Measurements from ENCODE around the gene SMARCAD1. TPM values are rescaled to one million over a fixed set of nuclear protein-coding genes. Genes with fewer than 3 reads are reported as not detected.

The SMARCAD1 gene
- total and polyA plus RNA-seq, 9 of the 15 experiments (the other 6 are each of a cell fraction or from before 2014, with no cell fraction given) = 11.2 to 52.2 (median 34.6) TPM

DNA sequence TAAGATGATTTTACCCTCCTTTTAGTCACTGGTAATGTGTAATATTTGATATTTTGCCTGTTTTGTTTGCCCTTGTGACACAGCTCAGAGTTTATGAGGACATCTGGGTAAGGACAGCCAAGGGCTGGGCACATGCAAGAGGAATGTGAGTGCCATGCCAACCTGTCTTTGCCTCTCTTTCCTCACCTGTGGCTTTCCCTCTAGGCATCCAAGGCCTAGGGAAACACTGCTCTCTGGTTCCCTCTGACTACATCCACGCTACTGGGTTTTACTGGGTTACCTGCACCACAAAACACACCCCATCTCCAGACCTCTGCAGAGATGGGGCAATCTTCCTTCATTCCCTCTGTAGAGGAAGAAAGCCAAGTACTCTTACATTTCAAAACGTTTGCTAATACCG, 127.3 kb downstream of the SMARCAD1 start:
- Histone ChIP-seq H2AFZ (ENCODE audit: low read depth, low read length) (0 out of 2 replicates have a peak overlapping the region, but pooled peaks have one; percentile 38), H3K4me1 (replicated peaks in 1 of 2; ENCODE audit: control insufficient read depth in 2 of 2, insufficient read depth in 2 of 2, low read length in 2 of 2) (peaks cover 2 to 3% of the 10 kb centered on the region in 2 experiments; a peak in 2 of 5 replicates), H3K9ac (ENCODE audit: insufficient read depth in 1 of 2, low read depth in 2 of 2, low read length in 2 of 2) (no peak overlapping the region), H3K4me3 (no peak overlapping the region), H3K79me2 (ENCODE audit: control insufficient read depth, insufficient read depth, low read length) (no peaks in the 10 kb centered on the region), H3K27ac (ENCODE audit: extremely low read depth, low read depth, low read length) (no peak overlapping the region), H4K20me1 (replicated peaks; ENCODE audit: control insufficient read depth, insufficient read depth, low read length) (no peaks in the 10 kb centered on the region), H3K4me2 (ENCODE audit: insufficient read depth, low read length) (no peak overlapping the region), H3K9me1 (ENCODE audit: control insufficient read depth, insufficient read depth, low read length) (no peaks in the 10 kb centered on the region), H3K36me3 (ENCODE audit: control insufficient read depth, insufficient read depth, low read length) (no peaks in the 10 kb centered on the region), H3K9me3 (replicated peaks; ENCODE audit: control insufficient read depth, insufficient read depth, low read depth, low read length) (no peaks in the 10 kb centered on the region), H3K27me3 (ENCODE audit: control insufficient read depth in 2 of 2, insufficient read depth in 2 of 2, low read length in 2 of 2) (no peaks in the 10 kb centered on the region; a peak in 1 of 5 replicates)
- no peak for FAIRE-seq
- ChIA-PET CTCF (ENCODE audit: low intra/inter-chr PET ratio) (no interaction called here), POLR2A (interaction anchor here (0.6 kb wide), 1 partner anchor 13 kb away, joined by 4 read pairs; no protein-coding TSS in a partner anchor)
- WGBS (ENCODE audit: insufficient coverage, low coverage, missing lambda C conversion rate) = 39% methylated on average over 3 of the region's 3 CpGs
- no peak for ATAC-seq
- no peak for DNase-seq (ENCODE audit: extremely low read depth in 1 of 4, low spot score in 3 of 4)
- intact Hi-C loops (cut with micrococcal nuclease) (loop anchor here (5.0 kb wide), 1 partner anchor 72 kb away; no protein-coding TSS in a partner anchor), in situ Hi-C loops (cut with MboI) (no loop called here)
- no TSS peak for BruUV-seq (replicated peaks)
- TF ChIP-seq ZNF140 (CRISPR knock-in tag; IDR thresholded peaks at IDR 0.05) (no peak), SMAD1 (IDR thresholded peaks at IDR 0.05; ENCODE audit: low read depth, low read length, partially characterized antibody) (no peak), CREB3 (tag; conservative IDR thresholded peaks at IDR 0.05; ENCODE audit: low read depth) (no peak), HDAC2 (IDR thresholded peaks at IDR 0.05) (no peak), E2F1 (CRISPR knock-in tag; IDR thresholded peaks at IDR 0.05) (no peak), TARDBP (IDR thresholded peaks at IDR 0.05) (no peak), SREBF2 (CRISPR knock-in tag; IDR thresholded peaks at IDR 0.05) (no peak), KLF6 (CRISPR knock-in tag; IDR thresholded peaks at IDR 0.05; ENCODE audit: borderline replicate concordance) (no peak), BRF2 (IDR thresholded peaks at IDR 0.05; ENCODE audit: borderline replicate concordance, insufficient read depth, insufficient read length) (no peak), FOXJ2 (tag; IDR thresholded peaks at IDR 0.05) (no peak), BACH1 (tag; IDR thresholded peaks at IDR 0.05) (no peak)
- TF ChIP-seq, protein P1, sequence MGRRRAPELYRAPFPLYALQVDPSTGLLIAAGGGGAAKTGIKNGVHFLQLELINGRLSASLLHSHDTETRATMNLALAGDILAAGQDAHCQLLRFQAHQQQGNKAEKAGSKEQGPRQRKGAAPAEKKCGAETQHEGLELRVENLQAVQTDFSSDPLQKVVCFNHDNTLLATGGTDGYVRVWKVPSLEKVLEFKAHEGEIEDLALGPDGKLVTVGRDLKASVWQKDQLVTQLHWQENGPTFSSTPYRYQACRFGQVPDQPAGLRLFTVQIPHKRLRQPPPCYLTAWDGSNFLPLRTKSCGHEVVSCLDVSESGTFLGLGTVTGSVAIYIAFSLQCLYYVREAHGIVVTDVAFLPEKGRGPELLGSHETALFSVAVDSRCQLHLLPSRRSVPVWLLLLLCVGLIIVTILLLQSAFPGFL (CRISPR knock-in tag; IDR thresholded peaks at IDR 0.05) = no peak
- TF ChIP-seq, protein P2, sequence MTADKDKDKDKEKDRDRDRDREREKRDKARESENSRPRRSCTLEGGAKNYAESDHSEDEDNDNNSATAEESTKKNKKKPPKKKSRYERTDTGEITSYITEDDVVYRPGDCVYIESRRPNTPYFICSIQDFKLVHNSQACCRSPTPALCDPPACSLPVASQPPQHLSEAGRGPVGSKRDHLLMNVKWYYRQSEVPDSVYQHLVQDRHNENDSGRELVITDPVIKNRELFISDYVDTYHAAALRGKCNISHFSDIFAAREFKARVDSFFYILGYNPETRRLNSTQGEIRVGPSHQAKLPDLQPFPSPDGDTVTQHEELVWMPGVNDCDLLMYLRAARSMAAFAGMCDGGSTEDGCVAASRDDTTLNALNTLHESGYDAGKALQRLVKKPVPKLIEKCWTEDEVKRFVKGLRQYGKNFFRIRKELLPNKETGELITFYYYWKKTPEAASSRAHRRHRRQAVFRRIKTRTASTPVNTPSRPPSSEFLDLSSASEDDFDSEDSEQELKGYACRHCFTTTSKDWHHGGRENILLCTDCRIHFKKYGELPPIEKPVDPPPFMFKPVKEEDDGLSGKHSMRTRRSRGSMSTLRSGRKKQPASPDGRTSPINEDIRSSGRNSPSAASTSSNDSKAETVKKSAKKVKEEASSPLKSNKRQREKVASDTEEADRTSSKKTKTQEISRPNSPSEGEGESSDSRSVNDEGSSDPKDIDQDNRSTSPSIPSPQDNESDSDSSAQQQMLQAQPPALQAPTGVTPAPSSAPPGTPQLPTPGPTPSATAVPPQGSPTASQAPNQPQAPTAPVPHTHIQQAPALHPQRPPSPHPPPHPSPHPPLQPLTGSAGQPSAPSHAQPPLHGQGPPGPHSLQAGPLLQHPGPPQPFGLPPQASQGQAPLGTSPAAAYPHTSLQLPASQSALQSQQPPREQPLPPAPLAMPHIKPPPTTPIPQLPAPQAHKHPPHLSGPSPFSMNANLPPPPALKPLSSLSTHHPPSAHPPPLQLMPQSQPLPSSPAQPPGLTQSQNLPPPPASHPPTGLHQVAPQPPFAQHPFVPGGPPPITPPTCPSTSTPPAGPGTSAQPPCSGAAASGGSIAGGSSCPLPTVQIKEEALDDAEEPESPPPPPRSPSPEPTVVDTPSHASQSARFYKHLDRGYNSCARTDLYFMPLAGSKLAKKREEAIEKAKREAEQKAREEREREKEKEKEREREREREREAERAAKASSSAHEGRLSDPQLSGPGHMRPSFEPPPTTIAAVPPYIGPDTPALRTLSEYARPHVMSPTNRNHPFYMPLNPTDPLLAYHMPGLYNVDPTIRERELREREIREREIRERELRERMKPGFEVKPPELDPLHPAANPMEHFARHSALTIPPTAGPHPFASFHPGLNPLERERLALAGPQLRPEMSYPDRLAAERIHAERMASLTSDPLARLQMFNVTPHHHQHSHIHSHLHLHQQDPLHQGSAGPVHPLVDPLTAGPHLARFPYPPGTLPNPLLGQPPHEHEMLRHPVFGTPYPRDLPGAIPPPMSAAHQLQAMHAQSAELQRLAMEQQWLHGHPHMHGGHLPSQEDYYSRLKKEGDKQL (CRISPR knock-in tag; IDR thresholded peaks at IDR 0.05; ENCODE audit: borderline replicate concordance) = no peak

All from K562 (cell line).